IMR-90 (cell line): ENCODE measurements around the gene PALLD.

Experiments
- FOS ChIP-seq: fragments of 150-350 bp; IDR thresholded peaks from 2 replicates; pipeline ENCODE4 v1.6.1; 2016; ENCODE audit warnings: low read depth, low read length
- MAFK ChIP-seq: IDR thresholded peaks from 2 replicates; pipeline ENCODE4 v1.6.1; 2012; ENCODE audit warnings: low read depth, low read length, improper control_type of control experiment
- POLR2A ChIP-seq: IDR thresholded peaks from 2 replicates; pipeline ENCODE4 v1.6.1; 2012; ENCODE audit warnings: mild to moderate bottlenecking, low read depth, low read length
- RCOR1 ChIP-seq: IDR thresholded peaks from 2 replicates; pipeline ENCODE4 v1.6.1; 2012; ENCODE audit warnings: mild to moderate bottlenecking, low read length, improper control_type of control experiment; ENCODE audit not compliant: insufficient replicate concordance
- RFX5 ChIP-seq: IDR thresholded peaks from 2 replicates; pipeline ENCODE4 v1.8.0; 2012; ENCODE audit warnings: low read depth, mild to moderate bottlenecking, low read length, moderate library complexity
- TF ChIP-seq, protein P1 (sequence below): conservative IDR thresholded peaks from 2 replicates; pipeline ENCODE4 v1.5.1; 2012; ENCODE audit warnings: mild to moderate bottlenecking, low read depth, low read length, improper control_type of control experiment
- TF ChIP-seq, protein P2 (sequence below): fragments of 150-350 bp; IDR thresholded peaks from 2 replicates; pipeline ENCODE4 v1.6.1; 2016; ENCODE audit warnings: low read depth, mild to moderate bottlenecking, low read length, moderate library complexity, borderline replicate concordance
- TF ChIP-seq, protein P3 (sequence below): fragments of 150-350 bp; IDR thresholded peaks from 2 replicates; pipeline ENCODE4 v1.6.1; 2017; ENCODE audit warnings: mild to moderate bottlenecking, antibody characterized with exemption, low read length, low read depth

- TF ChIP-seq POLR2A (no peak), MAFK (no peak), FOS (no peak), RCOR1 (no peak), RFX5 (no peak)
- TF ChIP-seq, protein P1, sequence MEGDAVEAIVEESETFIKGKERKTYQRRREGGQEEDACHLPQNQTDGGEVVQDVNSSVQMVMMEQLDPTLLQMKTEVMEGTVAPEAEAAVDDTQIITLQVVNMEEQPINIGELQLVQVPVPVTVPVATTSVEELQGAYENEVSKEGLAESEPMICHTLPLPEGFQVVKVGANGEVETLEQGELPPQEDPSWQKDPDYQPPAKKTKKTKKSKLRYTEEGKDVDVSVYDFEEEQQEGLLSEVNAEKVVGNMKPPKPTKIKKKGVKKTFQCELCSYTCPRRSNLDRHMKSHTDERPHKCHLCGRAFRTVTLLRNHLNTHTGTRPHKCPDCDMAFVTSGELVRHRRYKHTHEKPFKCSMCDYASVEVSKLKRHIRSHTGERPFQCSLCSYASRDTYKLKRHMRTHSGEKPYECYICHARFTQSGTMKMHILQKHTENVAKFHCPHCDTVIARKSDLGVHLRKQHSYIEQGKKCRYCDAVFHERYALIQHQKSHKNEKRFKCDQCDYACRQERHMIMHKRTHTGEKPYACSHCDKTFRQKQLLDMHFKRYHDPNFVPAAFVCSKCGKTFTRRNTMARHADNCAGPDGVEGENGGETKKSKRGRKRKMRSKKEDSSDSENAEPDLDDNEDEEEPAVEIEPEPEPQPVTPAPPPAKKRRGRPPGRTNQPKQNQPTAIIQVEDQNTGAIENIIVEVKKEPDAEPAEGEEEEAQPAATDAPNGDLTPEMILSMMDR, result no peak
- TF ChIP-seq, protein P2, sequence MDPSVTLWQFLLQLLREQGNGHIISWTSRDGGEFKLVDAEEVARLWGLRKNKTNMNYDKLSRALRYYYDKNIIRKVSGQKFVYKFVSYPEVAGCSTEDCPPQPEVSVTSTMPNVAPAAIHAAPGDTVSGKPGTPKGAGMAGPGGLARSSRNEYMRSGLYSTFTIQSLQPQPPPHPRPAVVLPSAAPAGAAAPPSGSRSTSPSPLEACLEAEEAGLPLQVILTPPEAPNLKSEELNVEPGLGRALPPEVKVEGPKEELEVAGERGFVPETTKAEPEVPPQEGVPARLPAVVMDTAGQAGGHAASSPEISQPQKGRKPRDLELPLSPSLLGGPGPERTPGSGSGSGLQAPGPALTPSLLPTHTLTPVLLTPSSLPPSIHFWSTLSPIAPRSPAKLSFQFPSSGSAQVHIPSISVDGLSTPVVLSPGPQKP, result no peak
- TF ChIP-seq, protein P3, sequence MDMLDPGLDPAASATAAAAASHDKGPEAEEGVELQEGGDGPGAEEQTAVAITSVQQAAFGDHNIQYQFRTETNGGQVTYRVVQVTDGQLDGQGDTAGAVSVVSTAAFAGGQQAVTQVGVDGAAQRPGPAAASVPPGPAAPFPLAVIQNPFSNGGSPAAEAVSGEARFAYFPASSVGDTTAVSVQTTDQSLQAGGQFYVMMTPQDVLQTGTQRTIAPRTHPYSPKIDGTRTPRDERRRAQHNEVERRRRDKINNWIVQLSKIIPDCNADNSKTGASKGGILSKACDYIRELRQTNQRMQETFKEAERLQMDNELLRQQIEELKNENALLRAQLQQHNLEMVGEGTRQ, result no peak
Measured at GRCh38 chr4:168759321-168759720, 262.5 kb downstream of the PALLD start.
